Duodenal mucosa (tissue), 2 donors: ENCODE results near the gene GBP5.
"Not testable (repeated sequence)": the region's sequence is repeated elsewhere in the genome, so short reads cannot be mapped to it uniquely, and the experiment has no call there.

Experiments
- H3K27ac ChIP-seq: one replicate; pipeline ENCODE4 v1.7.0; 2013; ENCODE audit warnings: low read depth, low read length
- H3K27me3 ChIP-seq, 2 donors: one replicate each; pipeline ENCODE4 v1.7.0; 2013; ENCODE audit warnings: low read length in 2 of 2, control low read depth in 1 of 2; ENCODE audit not compliant: insufficient read depth in 2 of 2, control insufficient read depth in 1 of 2
- H3K36me3 ChIP-seq, 2 donors: one replicate each; pipeline ENCODE4 v1.7.0; 2013; ENCODE audit warnings: low read length in 2 of 2, control low read depth in 1 of 2; ENCODE audit not compliant: insufficient read depth in 2 of 2, control insufficient read depth in 1 of 2
- H3K4me1 ChIP-seq, 2 donors: one replicate each; pipeline ENCODE4 v1.7.0; 2013; ENCODE audit warnings: low read length in 2 of 2, control low read depth in 1 of 2; ENCODE audit not compliant: insufficient read depth in 2 of 2, control insufficient read depth in 1 of 2
- H3K4me3 ChIP-seq, 2 donors: one replicate each; pipeline ENCODE4 v1.7.0; 2013; ENCODE audit warnings: low read length in 2 of 2, low read depth in 1 of 2
- H3K9ac ChIP-seq, 2 donors: one replicate each; pipeline ENCODE4 v1.7.0; 2013; ENCODE audit warnings: low read length in 2 of 2, low read depth in 1 of 2
- H3K9me3 ChIP-seq, 2 donors: one replicate each; pipeline ENCODE4 v1.7.0; 2013; ENCODE audit warnings: low read length in 2 of 2, control low read depth in 1 of 2; ENCODE audit not compliant: control insufficient read depth in 1 of 2

The GBP5 gene

GRCh38 chr1:89272269-89273041, at the start of gene GBP5:
Gene GBP5 (minus strand): TSS chr1:89272860. CDS start chr1:89269555, 3,305 bp downstream.
- not testable (repeated sequence) for H3K9me3 ChIP-seq, H3K4me1 ChIP-seq, H3K36me3 ChIP-seq, H3K27ac ChIP-seq, H3K27me3 ChIP-seq
- H3K4me3 ChIP-seq: peak within 1 kb of the TSS; percentile 56 to 60
- peak within 1 kb of the TSS; percentile 4 to 20 for H3K9ac ChIP-seq

- Histone ChIP-seq H3K4me1 (no peaks in the 10 kb centered on the region), H3K27me3 (no peaks in the 10 kb centered on the region), H3K4me3 (no peak overlapping the region), H3K9ac (no peak overlapping the region), H3K9me3 (no peaks in the 10 kb centered on the region), H3K27ac (no peak overlapping the region), H3K36me3 (no peaks in the 10 kb centered on the region)
Observed at GRCh38 chr1:89322402-89322801, 49.7 kb upstream of the GBP5 start.

DNA sequence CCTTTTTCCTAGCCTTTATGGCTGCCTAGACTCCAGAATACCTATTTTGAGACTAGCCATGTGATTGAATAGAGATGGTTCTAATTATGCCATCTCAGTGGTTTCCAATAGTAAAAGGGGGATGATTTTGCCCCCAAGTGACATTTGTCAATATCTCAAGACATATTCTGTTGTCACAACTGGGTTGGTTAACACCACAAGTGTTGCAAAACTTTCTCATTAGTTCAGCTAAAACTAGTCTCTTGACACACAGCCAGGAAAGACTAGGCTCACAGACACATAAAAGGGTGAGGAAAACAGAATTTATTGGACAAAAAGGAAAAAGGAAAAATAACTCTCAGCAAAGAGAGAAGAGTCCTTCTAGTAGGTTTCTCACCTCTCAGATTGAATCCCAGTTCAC, 39.9 kb upstream of the GBP5 start:
- no peak overlapping the region for H3K27ac ChIP-seq

DNA sequence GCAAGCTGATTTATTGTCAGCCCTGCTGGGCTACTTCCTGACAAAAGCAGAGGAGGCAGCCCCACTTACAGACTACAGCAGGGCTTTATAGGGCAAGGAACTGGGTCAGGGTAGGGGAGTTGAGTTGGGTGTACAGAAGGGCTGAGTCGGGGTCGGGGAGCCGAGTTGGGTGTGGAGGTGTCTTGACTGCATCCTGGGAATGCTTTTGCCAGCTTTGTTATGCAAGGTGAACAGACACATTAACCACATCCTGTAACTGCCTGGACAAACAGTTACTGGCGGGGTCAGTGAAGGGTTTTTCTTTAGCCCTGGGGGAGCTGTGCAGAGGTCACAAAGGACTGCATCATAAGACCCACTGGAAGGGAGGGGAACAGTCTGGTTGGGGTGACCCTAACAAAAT, 39.1 kb upstream of the GBP5 start:
- peaks cover 11 to 21% of the 10 kb centered on the region in 2 donors for H3K4me1 ChIP-seq
- H3K9ac ChIP-seq: no peak overlapping the region
- no peak overlapping the region for H3K27ac ChIP-seq
- H3K9me3 ChIP-seq: peaks cover 0 to 6% of the 10 kb centered on the region in 2 donors
- H3K4me3 ChIP-seq: peak overlapping the region in 1 of 2 donors; percentile 14
- no peaks in the 10 kb centered on the region for H3K36me3 ChIP-seq
- no peaks in the 10 kb centered on the region for H3K27me3 ChIP-seq

More for the DNA sequence above, 39.9 kb upstream of the GBP5 start:
- Histone ChIP-seq H3K4me1 (peaks cover 11 to 21% of the 10 kb centered on the region in 2 donors), H3K36me3 (no peaks in the 10 kb centered on the region), H3K27me3 (no peaks in the 10 kb centered on the region), H3K9me3 (peaks cover 0 to 6% of the 10 kb centered on the region in 2 donors), H3K9ac (no peak overlapping the region), H3K4me3 (no peak overlapping the region)

DNA sequence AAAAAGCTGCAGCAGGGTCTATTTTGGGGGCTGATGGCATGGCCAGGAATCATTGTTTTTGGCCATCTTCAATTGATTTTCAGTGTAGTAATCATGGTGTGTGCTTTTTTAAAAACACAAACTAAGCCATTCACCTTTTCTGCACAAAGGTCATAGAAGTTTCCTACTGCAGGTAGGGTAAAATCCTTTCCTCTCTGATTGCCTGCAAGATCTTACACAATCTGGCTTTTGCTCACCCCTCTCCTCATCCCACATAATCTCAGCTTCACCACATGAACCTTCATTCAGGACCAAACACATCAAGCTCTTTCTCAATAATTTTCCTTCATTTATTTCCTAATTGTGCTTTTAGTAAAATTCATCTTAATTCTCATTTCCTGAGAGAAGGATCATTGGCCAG, 38.3 kb upstream of the GBP5 start:
- Histone ChIP-seq H3K4me1 (peaks cover 11 to 21% of the 10 kb centered on the region in 2 donors), H3K27ac (no peak overlapping the region), H3K36me3 (no peaks in the 10 kb centered on the region), H3K4me3 (peak overlapping the region; percentile 8 to 23), H3K27me3 (no peaks in the 10 kb centered on the region), H3K9me3 (peaks cover 0 to 6% of the 10 kb centered on the region in 2 donors), H3K9ac (no peak overlapping the region)

GRCh38 chr1:89310505-89310904, 37.8 kb upstream of the GBP5 start:
- Histone ChIP-seq H3K4me1 (peaks cover 11 to 21% of the 10 kb centered on the region in 2 donors), H3K27me3 (no peaks in the 10 kb centered on the region), H3K9ac (no peak overlapping the region), H3K36me3 (no peaks in the 10 kb centered on the region), H3K4me3 (peak overlapping the region; percentile 8 to 23), H3K27ac (no peak overlapping the region), H3K9me3 (peaks cover 0 to 6% of the 10 kb centered on the region in 2 donors)

DNA sequence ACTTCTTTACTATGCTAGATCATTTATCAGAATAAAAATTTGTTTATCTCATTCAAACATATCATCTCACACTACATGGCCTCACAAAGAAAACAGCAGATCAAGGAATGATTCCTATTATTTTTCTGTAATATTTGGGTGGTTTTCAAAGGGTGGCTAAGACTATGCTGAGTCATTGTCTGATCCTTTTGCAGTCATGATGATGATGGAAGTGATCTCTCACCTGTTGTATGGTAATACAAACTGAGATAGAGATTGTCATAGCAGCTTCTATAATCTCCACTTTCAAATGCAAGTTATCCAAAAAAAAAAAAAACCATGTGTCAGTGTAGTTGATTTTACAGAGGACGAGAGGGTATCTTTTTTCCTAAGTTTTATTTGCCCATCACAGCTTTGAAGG, 37.2 kb upstream of the GBP5 start:
- H3K9ac ChIP-seq: no peak overlapping the region
- H3K27ac ChIP-seq: no peak overlapping the region
- peaks cover 11 to 21% of the 10 kb centered on the region in 2 donors for H3K4me1 ChIP-seq
- H3K9me3 ChIP-seq: peaks cover 0 to 6% of the 10 kb centered on the region in 2 donors
- H3K4me3 ChIP-seq: no peak overlapping the region
- no peaks in the 10 kb centered on the region for H3K36me3 ChIP-seq
- H3K27me3 ChIP-seq: no peaks in the 10 kb centered on the region

- Histone ChIP-seq H3K4me3 (no peak overlapping the region), H3K9ac (no peak overlapping the region), H3K9me3 (peaks cover 0 to 6% of the 10 kb centered on the region in 2 donors), H3K27ac (no peak overlapping the region), H3K36me3 (no peaks in the 10 kb centered on the region), H3K4me1 (peaks cover 6 to 18% of the 10 kb centered on the region in 2 donors), H3K27me3 (no peaks in the 10 kb centered on the region)
Observed at GRCh38 chr1:89306273-89306672, 33.6 kb upstream of the GBP5 start.

DNA sequence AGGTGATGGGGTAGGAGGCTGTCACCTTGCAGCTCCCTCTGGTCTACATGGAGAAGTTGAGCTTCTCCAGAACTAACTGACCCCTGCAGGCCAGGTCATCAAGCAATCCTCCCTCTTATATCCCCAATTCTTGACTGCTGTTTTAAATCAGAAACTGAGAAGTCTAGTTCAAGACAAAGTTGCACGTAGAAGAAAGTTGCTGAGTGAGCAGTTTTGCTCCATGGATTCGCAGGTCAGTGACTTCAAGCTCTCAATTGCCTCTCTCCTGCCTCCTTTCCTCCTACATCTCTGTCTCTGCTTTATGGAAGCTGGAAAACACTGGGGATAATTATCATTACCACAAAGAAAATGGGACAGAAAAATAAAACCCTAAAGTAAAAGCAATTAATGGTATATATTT, 32.8 kb upstream of the GBP5 start:
- Histone ChIP-seq H3K36me3 (no peaks in the 10 kb centered on the region), H3K27me3 (no peaks in the 10 kb centered on the region), H3K27ac (no peak overlapping the region), H3K9me3 (peaks cover 0 to 6% of the 10 kb centered on the region in 2 donors), H3K4me1 (peaks cover 0 to 10% of the 10 kb centered on the region in 2 donors), H3K9ac (no peak overlapping the region), H3K4me3 (no peak overlapping the region)

GRCh38 chr1:89304572-89305230, 32.0 kb upstream of the GBP5 start:
- H3K36me3 ChIP-seq: no peaks in the 10 kb centered on the region
- H3K27me3 ChIP-seq: no peaks in the 10 kb centered on the region

More at GRCh38 chr1:89304572-89305230, 32.0 kb upstream of the GBP5 start:
- H3K4me1 ChIP-seq: peaks cover 0 to 2% of the 10 kb centered on the region in 2 donors
- no peak overlapping the region for H3K4me3 ChIP-seq
- peaks cover 0 to 6% of the 10 kb centered on the region in 2 donors for H3K9me3 ChIP-seq
- no peak overlapping the region for H3K9ac ChIP-seq
- no peak overlapping the region for H3K27ac ChIP-seq
